HL-60 (cell line): ENCODE measurements around the gene PPFIA4.

Experiments
- DNase-seq, 2 experiments: peaks; one replicate each; pipeline ENCODE4 v3.0.0-alpha.2; 2010 to 2020; ENCODE audit warnings: low read depth in 1 of 2, low spot score in 1 of 2
- H3K27ac ChIP-seq: fragments of 250-450 bp; sonication (Bioruptor Pico); replicated peaks from 2 replicates; pipeline ENCODE4 v1.5.1; 2020; ENCODE audit warnings: mild to moderate bottlenecking, moderate library complexity
- H3K27me3 ChIP-seq: fragments of 250-450 bp; sonication (Bioruptor Pico); 2 replicates; pipeline ENCODE4 v1.5.1; 2021; ENCODE audit warnings: mild to moderate bottlenecking, moderate library complexity; ENCODE audit not compliant: insufficient read depth, poor library complexity, severe bottlenecking
- H3K4me3 ChIP-seq: replicated peaks from 2 replicates; pipeline ENCODE4 v1.5.1; 2011; ENCODE audit warnings: mild to moderate bottlenecking, control low read depth, low read length; ENCODE audit not compliant: insufficient read depth
- GABPA ChIP-seq: IDR thresholded peaks from 2 replicates; pipeline ENCODE4 v1.6.1; 2012; ENCODE audit warnings: low read depth
- POLR2AphosphoS5 ChIP-seq: IDR thresholded peaks from 2 replicates; pipeline ENCODE4 v1.6.1; 2012; ENCODE audit warnings: low read depth
- SPI1 ChIP-seq: IDR thresholded peaks from 2 replicates; pipeline ENCODE4 v1.6.1; 2012; ENCODE audit warnings: low read depth, mild to moderate bottlenecking, borderline replicate concordance
- TF ChIP-seq, protein P1 (sequence below): IDR thresholded peaks from 2 replicates; pipeline ENCODE4 v1.6.1; 2012; ENCODE audit warnings: low read depth; ENCODE audit not compliant: insufficient replicate concordance
- TF ChIP-seq, protein P2 (sequence below): IDR thresholded peaks from one replicate; pipeline ENCODE4 v1.5.1; 2011; ENCODE audit warnings: low read length, control low read depth, inconsistent platforms; ENCODE audit not compliant: insufficient read depth

The PPFIA4 gene

DNA sequence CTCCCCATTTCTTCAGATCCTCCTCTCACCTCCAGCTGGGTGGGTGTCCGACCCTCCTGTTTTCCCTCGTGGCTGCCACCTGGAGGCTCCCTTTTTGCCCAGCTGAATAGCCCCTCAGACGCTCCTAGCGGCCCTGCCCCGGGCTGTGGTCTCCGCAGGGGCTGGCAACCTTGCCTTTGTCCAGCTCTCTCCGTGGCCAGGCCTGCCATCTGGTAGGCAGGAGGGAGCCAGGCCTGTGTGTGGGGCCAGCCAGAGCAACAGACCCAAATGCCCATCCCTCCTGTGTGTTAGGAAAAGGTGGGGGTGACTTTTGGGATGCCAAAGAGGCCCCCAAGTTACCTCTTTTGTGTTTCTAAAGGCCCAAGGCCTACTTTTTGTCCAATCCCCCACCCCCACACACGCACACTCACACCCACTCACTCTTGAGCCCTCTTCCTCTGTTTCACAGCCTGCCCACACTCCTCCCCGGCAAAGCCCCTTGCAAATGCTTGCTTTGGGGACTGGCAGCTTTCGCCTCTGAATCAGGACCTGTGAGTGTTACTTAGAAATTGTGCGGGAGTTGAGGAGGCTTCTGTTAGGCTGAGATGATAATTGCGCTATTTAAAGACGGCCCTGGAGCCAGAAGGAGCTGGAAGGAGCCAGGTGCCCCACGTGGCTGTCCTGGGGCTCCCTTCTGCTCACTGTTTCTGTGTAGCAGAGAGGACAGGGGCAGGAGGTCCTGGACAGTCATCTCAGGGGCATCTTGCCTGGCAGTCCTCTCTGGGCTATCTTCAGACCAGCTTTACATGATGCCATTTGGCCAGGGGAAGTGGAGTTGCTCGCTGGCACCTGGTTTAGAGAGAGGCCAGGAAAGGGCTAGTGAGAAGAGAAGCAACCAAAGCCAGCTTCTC is 9.1 kb downstream of the PPFIA4 start:
- DNase-seq: no peak
- no peaks in the 10 kb centered on the region for H3K27me3 ChIP-seq
- no peak overlapping the region for H3K4me3 ChIP-seq
- H3K27ac ChIP-seq: no peak overlapping the region
- TF ChIP-seq SPI1 (no peak), POLR2AphosphoS5 (no peak), GABPA (no peak)
- TF ChIP-seq, protein P1, sequence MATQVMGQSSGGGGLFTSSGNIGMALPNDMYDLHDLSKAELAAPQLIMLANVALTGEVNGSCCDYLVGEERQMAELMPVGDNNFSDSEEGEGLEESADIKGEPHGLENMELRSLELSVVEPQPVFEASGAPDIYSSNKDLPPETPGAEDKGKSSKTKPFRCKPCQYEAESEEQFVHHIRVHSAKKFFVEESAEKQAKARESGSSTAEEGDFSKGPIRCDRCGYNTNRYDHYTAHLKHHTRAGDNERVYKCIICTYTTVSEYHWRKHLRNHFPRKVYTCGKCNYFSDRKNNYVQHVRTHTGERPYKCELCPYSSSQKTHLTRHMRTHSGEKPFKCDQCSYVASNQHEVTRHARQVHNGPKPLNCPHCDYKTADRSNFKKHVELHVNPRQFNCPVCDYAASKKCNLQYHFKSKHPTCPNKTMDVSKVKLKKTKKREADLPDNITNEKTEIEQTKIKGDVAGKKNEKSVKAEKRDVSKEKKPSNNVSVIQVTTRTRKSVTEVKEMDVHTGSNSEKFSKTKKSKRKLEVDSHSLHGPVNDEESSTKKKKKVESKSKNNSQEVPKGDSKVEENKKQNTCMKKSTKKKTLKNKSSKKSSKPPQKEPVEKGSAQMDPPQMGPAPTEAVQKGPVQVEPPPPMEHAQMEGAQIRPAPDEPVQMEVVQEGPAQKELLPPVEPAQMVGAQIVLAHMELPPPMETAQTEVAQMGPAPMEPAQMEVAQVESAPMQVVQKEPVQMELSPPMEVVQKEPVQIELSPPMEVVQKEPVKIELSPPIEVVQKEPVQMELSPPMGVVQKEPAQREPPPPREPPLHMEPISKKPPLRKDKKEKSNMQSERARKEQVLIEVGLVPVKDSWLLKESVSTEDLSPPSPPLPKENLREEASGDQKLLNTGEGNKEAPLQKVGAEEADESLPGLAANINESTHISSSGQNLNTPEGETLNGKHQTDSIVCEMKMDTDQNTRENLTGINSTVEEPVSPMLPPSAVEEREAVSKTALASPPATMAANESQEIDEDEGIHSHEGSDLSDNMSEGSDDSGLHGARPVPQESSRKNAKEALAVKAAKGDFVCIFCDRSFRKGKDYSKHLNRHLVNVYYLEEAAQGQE: no peak
- TF ChIP-seq, protein P2, sequence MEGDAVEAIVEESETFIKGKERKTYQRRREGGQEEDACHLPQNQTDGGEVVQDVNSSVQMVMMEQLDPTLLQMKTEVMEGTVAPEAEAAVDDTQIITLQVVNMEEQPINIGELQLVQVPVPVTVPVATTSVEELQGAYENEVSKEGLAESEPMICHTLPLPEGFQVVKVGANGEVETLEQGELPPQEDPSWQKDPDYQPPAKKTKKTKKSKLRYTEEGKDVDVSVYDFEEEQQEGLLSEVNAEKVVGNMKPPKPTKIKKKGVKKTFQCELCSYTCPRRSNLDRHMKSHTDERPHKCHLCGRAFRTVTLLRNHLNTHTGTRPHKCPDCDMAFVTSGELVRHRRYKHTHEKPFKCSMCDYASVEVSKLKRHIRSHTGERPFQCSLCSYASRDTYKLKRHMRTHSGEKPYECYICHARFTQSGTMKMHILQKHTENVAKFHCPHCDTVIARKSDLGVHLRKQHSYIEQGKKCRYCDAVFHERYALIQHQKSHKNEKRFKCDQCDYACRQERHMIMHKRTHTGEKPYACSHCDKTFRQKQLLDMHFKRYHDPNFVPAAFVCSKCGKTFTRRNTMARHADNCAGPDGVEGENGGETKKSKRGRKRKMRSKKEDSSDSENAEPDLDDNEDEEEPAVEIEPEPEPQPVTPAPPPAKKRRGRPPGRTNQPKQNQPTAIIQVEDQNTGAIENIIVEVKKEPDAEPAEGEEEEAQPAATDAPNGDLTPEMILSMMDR: no peak

DNA sequence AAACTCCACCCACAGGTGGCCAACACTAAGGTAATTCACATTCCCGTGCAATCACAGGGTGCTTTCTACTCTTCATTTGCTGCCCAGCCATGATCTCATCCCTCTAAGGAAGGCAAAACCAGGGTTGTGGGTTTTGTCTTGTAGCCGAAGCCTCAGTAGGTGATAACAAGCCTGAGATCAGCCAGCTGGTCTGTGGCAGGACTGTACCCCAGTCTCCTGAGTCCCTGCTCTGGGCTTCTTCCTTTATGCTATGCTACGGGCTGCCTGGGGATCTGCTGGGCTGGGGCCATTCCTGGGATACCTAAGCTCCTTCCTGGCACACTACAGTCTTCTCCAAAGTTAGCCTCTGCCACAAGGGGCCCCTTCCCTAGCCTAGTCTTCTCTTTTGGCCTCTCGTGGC is 9.8 kb downstream of the PPFIA4 start:
- no peaks in the 10 kb centered on the region for H3K27me3 ChIP-seq
- H3K27ac ChIP-seq: no peak overlapping the region
- DNase-seq: no peak
- TF ChIP-seq SPI1: no peak
- TF ChIP-seq, protein P2: no peak
- TF ChIP-seq, protein P1: no peak
- TF ChIP-seq POLR2AphosphoS5: no peak
- TF ChIP-seq GABPA: no peak
- no peak overlapping the region for H3K4me3 ChIP-seq

DNA sequence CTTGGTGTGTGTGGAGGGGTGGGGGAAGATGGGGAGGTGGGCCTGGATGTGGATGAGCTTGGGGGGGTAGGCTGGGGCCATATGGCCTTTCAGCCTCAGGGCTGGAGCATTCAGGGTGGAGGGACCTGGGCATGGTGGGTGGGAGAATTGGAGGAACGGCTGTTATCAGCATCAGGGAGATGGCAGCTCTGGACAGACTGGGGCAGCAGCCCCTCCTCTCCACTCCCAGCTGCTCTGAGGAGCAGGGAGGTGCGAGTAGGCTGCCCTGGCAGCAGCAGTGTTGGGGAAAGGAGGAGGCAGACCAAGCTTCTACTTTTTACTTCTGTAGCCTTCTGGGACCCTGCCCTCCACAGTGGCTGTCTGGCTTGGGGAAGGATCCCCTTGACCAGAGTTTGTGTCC is 10.2 kb downstream of the PPFIA4 start:
- no peaks in the 10 kb centered on the region for H3K27me3 ChIP-seq
- TF ChIP-seq, protein P2: no peak
- TF ChIP-seq, protein P1: no peak
- no peak for TF ChIP-seq GABPA
- no peak for TF ChIP-seq POLR2AphosphoS5
- TF ChIP-seq SPI1: no peak
- H3K27ac ChIP-seq: no peak overlapping the region
- DNase-seq: no peak
- no peak overlapping the region for H3K4me3 ChIP-seq
